ENCODE results near the gene RYR1.
"Not testable (repeated sequence)": the region's sequence is repeated elsewhere in the genome, so short reads cannot be mapped to it uniquely, and the experiment has no call there.

RYR1 gene

DNA sequence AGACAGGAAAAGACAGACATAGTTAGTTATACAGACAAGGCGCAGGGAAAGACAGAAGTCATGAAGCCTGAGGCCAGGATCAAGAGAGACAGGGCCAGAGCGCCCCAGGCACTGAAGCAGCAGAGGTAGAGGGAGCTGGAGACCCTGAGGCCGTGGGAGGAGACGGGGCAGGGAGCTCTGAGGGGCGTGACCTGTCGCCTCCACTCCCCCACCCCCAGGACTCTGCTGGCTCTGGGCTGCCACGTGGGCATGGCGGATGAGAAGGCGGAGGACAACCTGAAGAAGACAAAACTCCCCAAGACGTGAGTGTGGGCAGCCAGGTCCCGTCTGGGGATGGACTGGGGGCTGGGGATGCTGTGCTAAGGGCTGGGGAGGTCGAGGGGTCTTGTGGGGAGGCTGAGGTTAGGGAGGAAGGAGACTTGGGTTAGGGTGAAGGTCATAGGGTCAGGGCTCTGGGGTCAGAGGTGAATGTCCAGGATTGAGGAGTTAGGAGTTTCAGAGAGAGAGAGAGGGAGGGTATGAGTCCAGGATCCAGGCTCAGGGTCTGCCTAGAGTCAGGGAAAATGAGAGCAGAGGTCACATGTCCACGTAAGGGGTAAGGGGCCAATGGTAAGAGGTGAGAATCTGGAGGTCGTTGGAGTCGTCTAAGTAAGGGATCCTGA, 31.1 kb downstream of the RYR1 start:
- DNase-seq, result no peak

DNA sequence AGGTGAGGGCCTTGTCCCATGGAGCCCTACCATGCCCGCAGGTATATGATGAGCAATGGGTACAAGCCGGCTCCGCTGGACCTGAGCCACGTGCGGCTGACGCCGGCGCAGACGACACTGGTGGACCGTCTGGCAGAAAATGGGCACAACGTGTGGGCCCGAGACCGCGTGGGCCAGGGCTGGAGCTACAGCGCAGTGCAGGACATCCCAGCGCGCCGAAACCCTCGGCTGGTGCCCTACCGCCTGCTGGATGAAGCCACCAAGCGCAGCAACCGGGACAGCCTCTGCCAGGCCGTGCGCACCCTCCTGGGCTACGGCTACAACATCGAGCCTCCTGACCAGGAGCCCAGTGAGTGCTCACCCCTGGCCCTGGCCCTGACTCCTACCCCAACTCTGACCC, 32.6 kb downstream of the RYR1 start:
- no peak for DNase-seq

DNA sequence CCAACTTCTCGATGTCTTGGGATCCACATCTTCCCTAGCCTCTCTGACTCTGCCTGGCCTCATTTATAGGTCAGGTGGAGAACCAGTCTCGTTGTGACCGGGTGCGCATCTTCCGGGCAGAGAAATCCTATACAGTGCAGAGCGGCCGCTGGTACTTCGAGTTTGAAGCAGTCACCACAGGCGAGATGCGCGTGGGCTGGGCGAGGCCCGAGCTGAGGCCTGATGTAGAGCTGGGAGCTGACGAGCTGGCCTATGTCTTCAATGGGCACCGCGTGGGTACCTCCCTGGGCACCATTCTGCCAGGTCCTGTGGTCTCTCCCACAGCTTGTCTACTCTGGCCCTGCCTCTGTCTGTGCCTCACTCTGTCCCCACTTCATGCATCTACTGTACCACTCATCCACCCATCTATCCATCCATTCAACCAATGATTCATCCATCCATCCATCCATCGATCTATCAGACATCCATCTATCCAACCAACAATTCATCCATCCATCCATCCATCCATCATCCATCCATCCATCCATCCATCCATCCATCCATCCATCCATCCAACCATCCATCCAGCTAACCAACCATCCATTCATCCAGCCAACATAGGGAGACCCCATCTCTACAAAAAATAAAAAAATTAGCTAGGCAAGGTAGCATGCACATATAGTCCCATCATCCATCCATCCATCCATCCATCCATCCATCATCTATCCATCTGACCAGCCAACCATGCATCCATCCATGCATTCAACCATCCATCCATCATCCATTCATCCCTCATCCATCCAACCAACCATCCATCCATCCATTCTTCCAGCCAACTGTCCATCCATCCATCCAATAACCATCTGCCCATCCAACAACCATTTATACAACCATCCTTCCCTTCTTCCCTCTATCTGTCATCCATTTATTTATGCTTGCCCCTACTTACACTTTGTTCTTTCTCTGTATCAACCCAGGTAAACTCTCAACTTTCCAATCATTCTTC, 34.3 kb downstream of the RYR1 start:
- DNase-seq, result no peak

DNA sequence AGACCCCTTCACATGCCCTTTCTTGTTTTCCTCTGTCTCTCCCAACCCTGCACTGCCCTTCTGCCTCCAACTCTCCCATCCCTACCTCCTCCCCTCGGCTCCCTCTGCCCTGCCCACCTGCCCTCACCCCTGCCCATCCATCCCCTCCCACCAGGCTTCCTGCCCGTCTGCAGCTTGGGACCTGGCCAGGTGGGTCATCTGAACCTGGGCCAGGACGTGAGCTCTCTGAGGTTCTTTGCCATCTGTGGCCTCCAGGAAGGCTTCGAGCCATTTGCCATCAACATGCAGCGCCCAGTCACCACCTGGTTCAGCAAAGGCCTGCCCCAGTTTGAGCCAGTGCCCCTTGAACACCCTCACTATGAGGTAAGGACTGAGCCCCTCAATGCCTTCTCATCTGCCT, 35.7 kb downstream of the RYR1 start:
- no peak for DNase-seq

DNA sequence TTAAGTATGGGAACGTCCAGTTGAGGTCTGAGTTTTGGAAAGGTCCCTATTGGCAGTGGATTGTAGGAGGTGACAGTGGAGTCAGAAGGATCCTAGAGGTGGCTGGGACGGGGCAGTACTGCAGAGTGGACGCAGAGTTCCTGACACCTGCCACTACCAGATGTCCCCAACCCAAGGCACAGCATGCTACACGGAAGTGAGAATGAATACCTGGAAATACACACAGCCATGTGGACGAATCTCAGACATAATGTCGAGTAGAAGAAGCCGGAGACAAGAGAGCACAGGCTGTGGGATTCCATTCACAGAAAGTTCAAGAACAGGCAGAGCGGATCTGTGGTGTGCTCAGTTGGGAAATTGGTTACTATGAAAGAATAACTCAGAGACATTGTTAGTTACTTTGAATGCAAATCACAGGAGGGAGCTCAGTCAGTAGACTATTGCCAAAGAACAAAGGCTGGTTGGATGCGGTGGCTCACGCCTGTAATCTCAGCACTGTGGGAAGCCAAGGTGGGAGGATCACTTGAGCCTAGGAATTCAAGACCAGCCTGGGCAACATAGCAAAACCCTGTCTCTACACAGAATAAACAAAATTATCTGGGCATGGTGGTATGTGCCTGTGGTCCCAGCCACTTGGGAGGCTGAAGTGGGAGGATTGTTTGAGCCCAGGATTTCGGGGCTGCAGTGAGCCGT, 37.4 kb downstream of the RYR1 start:
- DNase-seq, result no peak

DNA sequence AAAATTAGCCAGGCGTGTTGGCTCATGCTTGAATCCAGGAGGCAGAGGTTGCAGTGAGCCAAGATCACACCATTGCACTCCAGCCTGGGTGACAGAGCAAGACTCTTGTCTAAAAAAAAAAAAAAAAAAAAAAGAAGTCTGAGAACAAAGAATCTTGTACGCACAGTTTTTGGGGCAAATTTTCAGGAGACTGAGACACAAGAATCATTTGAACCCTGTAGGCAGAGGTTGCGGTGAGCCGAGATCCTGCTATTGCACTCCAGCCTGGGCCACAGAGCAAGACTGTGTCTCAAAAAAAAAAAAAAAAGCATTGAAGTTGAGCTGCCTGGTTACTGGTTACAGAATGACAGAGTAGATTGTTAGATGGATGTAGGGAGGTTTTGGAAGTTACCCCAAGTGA, 39.2 kb downstream of the RYR1 start:
- DNase-seq, result not testable (repeated sequence)

DNA sequence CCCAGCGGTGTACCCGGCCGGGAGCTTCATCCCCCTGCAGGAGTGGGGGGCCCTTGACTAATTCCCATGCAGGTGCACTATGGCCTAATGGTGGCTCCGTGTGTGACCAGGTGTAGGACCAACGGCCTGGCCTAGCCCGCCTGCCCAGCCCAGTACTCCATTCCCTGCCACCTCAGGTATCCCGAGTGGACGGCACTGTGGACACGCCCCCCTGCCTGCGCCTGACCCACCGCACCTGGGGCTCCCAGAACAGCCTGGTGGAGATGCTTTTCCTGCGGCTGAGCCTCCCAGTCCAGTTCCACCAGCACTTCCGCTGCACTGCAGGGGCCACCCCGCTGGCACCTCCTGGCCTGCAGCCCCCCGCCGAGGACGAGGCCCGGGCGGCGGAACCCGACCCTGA, 39.7 kb downstream of the RYR1 start:
- DNase-seq, result no peak

DNA sequence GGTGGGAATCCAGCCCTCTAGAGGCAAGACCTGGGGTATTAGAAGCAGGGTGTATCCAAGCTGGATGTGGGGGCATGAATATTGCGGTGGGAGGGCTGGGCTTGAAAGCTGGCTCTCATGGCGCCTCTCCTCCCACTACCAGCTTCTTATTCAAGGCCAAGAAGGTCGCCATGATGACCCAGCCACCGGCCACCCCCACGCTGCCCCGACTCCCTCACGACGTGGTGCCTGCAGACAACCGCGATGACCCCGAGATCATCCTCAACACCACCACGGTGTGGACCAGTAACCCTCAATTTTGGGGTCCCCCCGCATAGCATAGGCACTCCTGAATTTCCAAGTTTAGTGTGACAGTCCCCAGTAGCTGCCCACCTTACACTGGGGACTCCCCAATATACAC, 41.7 kb downstream of the RYR1 start:
- DNase-seq, result no peak

DNA sequence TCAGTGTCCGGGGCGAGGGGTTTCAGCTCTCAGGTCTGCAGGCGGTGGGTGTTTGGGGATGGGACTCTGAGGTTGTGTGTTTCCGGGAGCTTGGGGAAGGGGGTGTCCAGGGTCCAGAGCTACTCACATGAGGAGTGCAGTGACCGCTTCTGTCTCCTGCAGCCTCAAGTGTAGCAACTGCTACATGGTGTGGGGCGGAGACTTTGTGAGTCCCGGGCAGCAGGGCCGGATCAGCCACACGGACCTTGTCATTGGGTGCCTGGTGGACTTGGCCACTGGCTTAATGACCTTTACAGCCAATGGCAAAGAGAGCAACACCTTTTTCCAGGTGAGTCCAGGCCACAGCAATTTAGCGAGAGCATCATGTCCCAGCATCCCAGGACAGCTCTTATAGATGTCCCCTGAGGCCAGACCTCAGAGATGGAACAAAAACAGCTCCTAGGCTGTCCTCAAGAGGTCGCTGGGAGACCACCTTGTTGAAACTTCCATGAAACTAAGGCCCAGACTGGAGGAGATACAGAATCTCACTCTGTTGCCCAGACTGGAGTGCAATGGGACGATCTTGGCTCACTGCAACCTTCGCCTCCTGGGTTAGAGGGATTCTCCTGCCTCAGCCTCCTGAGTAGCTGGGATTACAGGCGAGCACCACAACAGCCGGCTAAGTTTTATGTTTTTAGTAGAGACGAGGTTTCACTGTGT, 44.9 kb downstream of the RYR1 start:
- DNase-seq, result no peak

DNA sequence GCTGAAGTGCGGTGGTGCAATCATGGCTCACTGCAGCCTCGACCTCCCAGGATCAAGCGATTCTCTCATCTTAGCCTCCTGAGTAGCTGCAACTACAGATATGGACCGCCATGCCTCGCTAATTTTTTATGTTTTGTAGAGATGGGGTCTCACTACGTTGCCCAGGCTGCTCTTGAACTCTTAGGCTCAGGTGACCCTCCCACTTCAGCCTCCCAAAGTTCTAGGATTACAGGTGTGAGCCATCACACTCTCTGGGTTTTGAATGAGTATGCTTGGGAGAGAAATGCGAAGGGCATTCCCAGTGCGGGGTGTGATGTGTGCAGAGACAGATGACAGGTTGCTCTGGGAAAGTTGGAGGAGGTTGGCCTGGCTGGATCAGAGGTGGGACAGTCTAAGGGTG, 49.0 kb downstream of the RYR1 start:
- no peak for DNase-seq

DNA sequence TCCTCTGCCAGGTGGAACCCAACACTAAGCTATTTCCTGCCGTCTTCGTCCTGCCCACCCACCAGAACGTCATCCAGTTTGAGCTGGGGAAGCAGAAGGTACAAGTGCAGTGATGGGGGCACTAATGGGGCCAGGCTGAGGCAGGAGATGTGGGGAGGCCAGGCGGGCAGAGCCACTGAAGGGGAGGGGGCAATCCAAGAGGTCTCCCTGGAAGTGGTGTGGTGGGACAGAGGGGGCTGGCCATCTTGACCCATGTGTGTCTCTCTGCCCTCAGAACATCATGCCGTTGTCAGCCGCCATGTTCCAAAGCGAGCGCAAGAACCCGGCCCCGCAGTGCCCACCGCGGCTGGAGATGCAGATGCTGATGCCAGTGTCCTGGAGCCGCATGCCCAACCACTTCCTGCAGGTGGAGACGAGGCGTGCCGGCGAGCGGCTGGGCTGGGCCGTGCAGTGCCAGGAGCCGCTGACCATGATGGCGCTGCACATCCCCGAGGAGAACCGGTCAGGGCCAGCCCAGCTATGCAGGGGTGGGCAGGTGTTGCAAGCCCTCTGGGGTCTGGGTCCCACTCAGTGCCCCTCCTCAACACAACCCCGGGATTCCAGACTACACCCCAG, 49.6 kb downstream of the RYR1 start:
- no peak for DNase-seq

DNA sequence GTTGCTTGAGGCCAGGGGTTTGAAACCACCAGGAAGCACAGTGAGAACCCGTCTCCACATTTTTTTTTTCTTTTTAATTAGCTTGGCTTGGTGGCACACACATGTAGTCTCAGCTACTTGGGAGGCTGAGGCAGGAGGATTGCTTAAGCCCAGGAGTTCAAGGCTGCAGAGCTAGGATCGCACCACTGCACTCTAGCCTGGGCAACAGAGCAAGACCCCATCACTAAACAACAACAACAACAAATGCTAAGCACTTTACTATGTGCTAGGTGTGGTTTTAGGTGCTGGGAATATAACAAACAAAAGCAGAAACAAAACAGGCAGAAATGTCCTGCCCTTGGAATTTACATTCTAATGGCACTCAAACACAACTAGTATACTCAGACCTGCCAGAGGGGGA, 51.3 kb downstream of the RYR1 start:
- no peak for DNase-seq

DNA sequence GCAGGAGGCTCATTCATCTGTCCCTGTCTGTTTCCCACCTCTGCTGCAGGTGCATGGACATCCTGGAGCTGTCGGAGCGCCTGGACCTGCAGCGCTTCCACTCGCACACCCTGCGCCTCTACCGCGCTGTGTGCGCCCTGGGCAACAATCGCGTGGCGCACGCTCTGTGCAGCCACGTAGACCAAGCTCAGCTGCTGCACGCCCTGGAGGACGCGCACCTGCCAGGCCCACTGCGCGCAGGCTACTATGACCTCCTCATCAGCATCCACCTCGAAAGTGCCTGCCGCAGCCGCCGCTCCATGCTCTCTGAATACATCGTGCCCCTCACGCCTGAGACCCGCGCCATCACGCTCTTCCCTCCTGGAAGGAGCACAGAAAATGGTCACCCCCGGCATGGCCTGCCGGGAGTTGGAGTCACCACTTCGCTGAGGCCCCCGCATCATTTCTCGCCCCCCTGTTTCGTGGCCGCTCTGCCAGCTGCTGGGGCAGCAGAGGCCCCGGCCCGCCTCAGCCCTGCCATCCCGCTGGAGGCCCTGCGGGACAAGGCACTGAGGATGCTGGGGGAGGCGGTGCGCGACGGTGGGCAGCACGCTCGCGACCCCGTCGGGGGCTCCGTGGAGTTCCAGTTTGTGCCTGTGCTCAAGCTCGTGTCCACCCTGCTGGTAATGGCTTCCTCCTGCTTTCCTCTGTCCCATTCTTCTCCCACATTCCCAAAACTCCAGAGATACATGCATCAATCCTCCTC, 52.2 kb downstream of the RYR1 start:
- no peak for DNase-seq

DNA sequence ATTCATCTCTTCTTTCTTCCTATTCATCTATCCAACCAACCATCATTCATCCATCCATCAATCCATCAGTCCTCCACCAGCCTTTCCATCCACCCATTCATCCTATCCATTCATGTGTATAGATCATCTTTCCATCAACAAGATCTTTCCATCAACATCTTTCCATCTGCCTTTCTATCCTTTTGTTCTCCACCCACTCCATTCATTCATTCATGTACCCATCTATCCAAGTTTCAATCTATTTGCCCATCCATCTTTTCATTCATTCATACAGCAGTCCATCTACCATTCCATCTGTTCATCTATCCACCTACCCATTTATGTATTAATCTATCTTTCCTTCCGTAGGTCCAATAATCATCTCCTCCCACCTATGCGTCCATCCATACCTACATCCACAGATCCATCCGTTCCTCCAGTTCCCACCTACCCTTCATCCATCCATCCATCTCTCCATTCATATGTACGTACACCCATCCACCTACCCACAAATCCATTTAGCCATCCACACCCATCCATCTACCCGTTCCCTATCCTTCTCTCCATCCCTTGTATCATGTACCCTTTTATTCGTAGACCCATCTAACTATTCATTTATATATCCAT, 53.3 kb downstream of the RYR1 start:
- no peak for DNase-seq

DNA sequence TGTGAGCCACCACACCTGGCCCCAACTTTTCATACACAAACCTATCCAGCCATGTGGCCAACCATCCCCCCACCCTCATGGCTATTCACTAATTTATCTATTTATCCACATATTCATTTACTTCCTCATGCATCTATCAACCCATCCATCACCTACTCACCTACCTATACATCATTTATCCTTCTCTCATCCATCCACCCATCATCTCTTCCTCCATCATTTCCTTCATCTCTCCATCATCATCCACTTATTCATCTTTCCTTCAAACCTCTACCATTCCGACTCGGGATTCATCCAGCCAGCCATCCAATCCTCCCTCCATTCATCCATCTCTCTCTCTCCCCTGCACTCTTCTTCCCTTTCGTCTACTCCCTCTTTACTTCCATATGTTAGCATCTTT, 54.6 kb downstream of the RYR1 start:
- no peak for DNase-seq

DNA sequence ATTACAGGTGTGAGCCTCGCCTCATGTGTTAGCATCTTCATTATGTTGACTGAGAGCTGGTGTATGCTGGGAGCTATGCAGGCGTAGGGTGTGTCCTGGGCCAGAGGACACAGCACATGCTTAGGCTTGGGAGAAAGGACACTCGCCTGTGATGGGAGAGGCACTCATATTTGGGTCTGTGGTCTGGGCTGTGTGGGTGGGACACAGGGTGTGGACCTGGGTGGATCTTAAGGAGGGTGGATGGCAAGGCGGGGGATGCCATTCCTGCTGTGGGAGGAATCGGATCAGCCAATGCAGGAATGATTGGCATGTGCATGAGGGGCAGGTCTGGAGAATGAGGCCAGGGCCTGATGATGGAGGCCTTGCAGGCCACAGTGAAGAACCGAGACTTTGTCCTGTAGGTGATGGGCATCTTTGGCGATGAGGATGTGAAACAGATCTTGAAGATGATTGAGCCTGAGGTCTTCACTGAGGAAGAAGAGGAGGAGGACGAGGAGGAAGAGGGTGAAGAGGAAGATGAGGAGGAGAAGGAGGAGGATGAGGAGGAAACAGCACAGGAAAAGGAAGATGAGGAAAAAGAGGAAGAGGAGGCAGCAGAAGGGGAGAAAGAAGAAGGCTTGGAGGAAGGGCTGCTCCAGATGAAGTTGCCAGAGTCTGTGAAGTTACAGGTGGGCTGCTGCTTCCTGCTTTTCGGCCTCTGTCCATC, 55.4 kb downstream of the RYR1 start:
- DNase-seq, result no peak

DNA sequence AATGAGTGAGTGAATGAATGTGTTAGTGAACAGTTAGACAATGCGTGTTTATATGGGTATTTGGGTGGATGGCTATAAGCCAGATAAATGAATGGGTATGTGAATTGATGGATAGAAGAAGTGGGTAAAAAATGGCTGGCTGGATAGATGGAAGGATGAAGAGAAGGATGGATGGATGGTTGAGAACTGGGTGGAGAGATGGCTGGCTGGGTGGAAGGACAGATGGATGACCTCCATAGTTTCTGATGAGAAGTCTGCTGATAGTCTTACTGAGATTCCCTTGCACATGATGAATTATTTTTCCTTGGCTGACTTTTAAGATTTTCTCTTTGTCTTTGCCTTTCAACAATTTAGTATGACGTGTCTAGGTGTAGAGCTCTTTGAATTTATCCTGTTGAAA, 57.4 kb downstream of the RYR1 start:
- DNase-seq, result no peak

DNA sequence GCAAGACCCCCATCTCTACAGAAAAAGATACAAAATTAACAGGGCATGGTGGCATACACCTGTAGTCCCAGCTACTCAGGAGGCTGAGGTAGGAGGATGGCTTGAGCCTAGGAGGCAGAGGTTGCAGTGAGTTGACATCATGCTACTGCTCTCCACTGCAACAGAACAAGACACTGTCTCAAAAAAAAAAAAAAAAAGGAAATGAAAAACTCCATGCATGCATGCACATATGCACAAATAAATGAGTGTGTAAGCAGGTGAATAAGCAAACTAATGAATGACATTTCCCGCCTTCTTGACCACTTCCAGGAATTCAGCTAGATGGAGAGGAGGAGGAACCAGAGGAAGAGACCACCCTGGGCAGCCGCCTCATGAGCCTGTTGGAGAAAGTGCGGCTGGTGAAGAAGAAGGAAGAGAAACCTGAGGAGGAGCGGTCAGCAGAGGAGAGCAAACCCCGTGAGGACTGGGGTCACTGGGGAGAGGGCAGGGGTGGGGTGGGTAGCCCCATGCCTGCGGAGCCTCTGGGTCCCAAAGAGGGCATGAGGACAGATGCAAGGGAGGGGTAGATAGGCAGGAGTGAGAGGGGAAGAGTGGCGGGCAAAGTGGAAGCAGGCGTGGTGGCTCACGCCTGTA, 58.8 kb downstream of the RYR1 start:
- DNase-seq, result no peak

DNA sequence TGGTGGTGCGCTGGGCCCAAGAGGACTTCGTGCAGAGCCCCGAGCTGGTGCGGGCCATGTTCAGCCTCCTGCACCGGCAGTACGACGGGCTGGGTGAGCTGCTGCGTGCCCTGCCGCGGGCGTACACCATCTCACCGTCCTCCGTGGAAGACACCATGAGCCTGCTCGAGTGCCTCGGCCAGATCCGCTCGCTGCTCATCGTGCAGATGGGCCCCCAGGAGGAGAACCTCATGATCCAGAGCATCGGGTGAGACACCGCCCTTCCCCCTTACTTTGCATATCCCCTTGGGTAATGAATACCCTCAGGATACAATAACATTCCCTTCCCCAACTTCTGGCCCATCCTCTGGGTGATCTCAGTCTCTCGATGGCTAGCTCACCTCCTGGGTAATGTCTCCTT, 60.9 kb downstream of the RYR1 start:
- no peak for DNase-seq

DNA sequence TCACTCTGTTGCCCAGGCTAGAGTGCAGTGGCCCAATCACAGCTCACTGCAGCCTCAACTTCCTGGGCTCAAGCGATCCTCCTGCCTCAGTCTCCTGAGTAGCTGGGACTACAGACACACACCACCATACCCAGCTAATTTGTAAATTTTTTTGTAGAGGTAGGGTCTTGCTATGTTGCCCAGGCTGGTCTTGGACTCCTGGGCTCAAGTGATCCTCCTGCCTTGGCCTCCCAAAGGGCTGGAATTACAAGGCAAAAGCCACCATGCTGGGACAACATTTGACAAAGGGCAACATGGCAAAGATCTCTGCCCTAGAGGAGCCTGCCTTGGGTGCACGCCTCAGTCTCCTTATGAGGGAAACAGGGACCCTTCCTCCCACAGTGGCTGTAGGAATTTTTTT, 61.9 kb downstream of the RYR1 start:
- DNase-seq, result not testable (repeated sequence)

Data from NCI-H226 (cell line).